ENCODE results near the gene SIPA1L3.

The SIPA1L3 gene

DNA sequence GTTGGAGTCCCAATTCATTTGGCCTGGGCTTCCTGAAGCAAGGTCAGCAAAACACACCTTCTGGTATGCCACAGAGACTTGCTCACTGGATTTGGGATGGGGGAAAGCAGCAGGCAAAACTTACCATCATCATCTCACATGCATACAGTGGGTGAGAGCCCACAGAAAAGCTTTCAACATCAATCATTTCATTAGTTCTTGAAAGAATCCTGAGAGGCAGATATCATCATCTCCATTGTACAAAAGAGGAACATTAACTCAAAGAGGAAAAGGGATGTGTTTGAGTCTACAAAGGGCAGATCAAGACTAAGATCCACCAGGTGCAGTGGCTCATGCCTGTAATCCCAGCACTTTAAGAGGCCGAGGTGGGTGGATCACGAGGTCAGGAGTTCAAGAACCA, 7.0 kb upstream of the SIPA1L3 start:
- Histone ChIP-seq H3K9ac (ENCODE audit: insufficient read length, low read depth) (no peak overlapping the region), H3K9me3 (ENCODE audit: insufficient read depth, low read length) (no peaks in the 10 kb centered on the region), H3K27me3 (ENCODE audit: insufficient read depth, insufficient read length) (no peaks in the 10 kb centered on the region), H3K36me3 (ENCODE audit: insufficient read depth, insufficient read length, low read length) (no peaks in the 10 kb centered on the region), H3K4me1 (ENCODE audit: insufficient read depth, insufficient read length) (no peaks in the 10 kb centered on the region), H3K4me3 (ENCODE audit: insufficient read length, low read depth) (no peak overlapping the region)
- no peak for DNase-seq (ENCODE audit: low read depth, low spot score)
- TF ChIP-seq YY1 (IDR thresholded peaks at IDR 0.05; ENCODE audit: insufficient read depth, insufficient read length) = no peak
- TF ChIP-seq ZNF274 (IDR thresholded peaks at IDR 0.05; ENCODE audit: low read depth, low read length) = no peak
- TF ChIP-seq SUZ12 (IDR thresholded peaks at IDR 0.05; ENCODE audit: extremely low read depth, insufficient read depth, insufficient read length) = no peak

DNA sequence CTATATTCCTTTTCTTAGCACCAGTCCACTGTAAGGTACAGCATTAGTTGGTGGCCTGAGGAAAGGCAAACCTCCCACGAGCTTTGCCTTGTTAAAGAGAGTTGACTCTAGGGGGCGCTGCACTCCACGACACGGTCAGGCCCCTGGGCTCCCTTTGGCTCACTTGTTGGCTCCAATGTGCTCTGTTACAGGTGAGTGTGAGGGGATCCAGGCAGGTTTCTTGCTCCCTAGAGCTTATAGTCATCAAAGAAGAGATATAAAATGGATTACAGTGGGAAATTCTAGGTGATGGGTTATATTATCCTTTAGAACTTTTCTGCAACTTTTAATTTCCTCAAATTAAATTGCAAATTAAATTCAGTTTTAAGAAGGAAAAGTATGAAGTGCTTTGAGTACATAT, 4.3 kb upstream of the SIPA1L3 start:
- H3K27me3 ChIP-seq (ENCODE audit: insufficient read depth, insufficient read length) = no peaks in the 10 kb centered on the region
- H3K4me1 ChIP-seq (ENCODE audit: insufficient read depth, insufficient read length) = no peaks in the 10 kb centered on the region
- no peak overlapping the region for H3K9ac ChIP-seq (ENCODE audit: insufficient read length, low read depth)
- H3K4me3 ChIP-seq (ENCODE audit: insufficient read length, low read depth) = no peak overlapping the region
- H3K9me3 ChIP-seq (ENCODE audit: insufficient read depth, low read length) = no peaks in the 10 kb centered on the region
- TF ChIP-seq ZNF274 (IDR thresholded peaks at IDR 0.05; ENCODE audit: low read depth, low read length) = no peak
- no peak for TF ChIP-seq SUZ12 (IDR thresholded peaks at IDR 0.05; ENCODE audit: extremely low read depth, insufficient read depth, insufficient read length)
- no peak for TF ChIP-seq YY1 (IDR thresholded peaks at IDR 0.05; ENCODE audit: insufficient read depth, insufficient read length)
- no peaks in the 10 kb centered on the region for H3K36me3 ChIP-seq (ENCODE audit: insufficient read depth, insufficient read length, low read length)
- DNase-seq (ENCODE audit: low read depth, low spot score) = peak; percentile 68

DNA sequence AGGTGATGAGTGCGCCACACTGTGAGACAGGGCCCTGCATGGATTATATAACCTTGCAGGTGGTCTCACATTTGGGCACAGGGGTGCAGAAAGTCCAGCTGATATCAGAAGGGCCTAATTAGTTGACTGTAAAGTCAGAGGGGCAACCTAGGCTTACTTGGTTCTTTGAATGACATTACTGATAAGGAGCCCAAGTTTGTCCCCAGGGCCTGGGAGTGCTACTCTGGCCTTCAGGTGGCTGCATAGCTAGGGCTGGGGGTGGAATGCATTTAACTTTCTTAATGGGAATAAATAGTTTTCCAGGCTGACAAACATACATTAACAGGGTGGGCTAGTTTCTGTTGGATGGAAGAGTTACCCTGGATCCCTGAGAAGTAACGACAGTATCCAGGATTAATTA, 3.9 kb upstream of the SIPA1L3 start:
- no peaks in the 10 kb centered on the region for H3K4me1 ChIP-seq (ENCODE audit: insufficient read depth, insufficient read length)
- DNase-seq (ENCODE audit: low read depth, low spot score) = no peak
- TF ChIP-seq YY1 (IDR thresholded peaks at IDR 0.05; ENCODE audit: insufficient read depth, insufficient read length) (no peak), SUZ12 (IDR thresholded peaks at IDR 0.05; ENCODE audit: extremely low read depth, insufficient read depth, insufficient read length) (no peak), ZNF274 (IDR thresholded peaks at IDR 0.05; ENCODE audit: low read depth, low read length) (no peak)
- no peaks in the 10 kb centered on the region for H3K9me3 ChIP-seq (ENCODE audit: insufficient read depth, low read length)
- H3K4me3 ChIP-seq (ENCODE audit: insufficient read length, low read depth) = no peak overlapping the region
- no peaks in the 10 kb centered on the region for H3K36me3 ChIP-seq (ENCODE audit: insufficient read depth, insufficient read length, low read length)
- H3K27me3 ChIP-seq (ENCODE audit: insufficient read depth, insufficient read length) = no peaks in the 10 kb centered on the region
- H3K9ac ChIP-seq (ENCODE audit: insufficient read length, low read depth) = no peak overlapping the region

DNA sequence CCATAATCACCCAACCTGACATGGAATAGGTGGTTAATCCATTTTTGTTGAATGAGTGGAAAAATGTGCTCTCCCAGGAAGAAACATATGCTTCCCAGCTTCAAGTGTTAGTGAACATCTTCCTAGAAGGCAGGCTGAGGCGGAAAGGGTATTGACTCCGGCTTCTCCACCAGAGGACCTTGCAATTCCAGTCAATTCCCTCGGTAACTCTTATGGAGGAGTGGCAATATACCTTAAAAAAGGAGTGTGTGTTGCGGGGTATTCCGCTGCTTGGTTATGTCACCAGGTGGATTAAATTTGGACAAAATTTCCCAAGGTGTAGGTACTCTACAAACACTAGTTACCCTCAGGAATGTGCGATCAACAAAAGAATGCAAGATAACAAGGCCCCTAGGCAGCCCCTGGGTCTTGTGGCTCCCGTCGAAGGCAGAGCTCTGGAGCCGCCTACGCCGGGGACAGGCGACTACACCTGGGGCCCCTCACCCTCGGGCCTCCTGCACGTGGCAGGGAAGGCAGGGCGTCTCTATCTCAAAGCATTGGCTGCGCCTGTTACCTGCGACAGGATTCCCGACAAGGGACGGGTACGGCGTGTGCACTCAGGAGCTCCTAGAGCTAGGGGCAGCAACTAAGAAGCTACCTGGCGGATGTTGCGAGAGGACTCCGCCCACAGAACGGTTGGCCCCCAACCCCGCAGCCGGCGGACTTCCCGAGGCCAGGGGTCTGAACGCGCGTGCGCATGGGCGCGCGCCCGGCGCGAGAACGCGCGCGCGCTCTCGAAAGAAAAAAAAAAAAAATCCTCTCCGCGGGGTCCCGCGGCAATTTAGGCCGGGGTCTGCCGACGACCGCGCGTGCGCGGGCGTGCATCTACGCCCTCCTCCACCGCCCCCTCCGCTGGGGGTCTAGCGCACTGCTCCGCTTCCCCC, 801 bp upstream of the SIPA1L3 start, which contains the start of gene WDR87:
WDR87 (minus strand) TSS at position 649 of the 923 bp plus-strand sequence. CDS start 8,355 bp downstream, outside the sequence.
- DNase-seq (ENCODE audit: low read depth, low spot score) = peak; percentile 61
- peak within 1 kb of the TSS; percentile 85 for H3K9ac ChIP-seq (ENCODE audit: insufficient read length, low read depth)
- no peaks in the 10 kb centered on the region for H3K4me1 ChIP-seq (ENCODE audit: insufficient read depth, insufficient read length)
- H3K36me3 ChIP-seq (ENCODE audit: insufficient read depth, insufficient read length, low read length) = no peaks in the 10 kb centered on the region
- H3K27me3 ChIP-seq (ENCODE audit: insufficient read depth, insufficient read length) = no peaks in the 10 kb centered on the region
- no peaks in the 10 kb centered on the region for H3K9me3 ChIP-seq (ENCODE audit: insufficient read depth, low read length)
- TF ChIP-seq SUZ12 (IDR thresholded peaks at IDR 0.05; ENCODE audit: extremely low read depth, insufficient read depth, insufficient read length) (no peak), YY1 (IDR thresholded peaks at IDR 0.05; ENCODE audit: insufficient read depth, insufficient read length) (no peak), ZNF274 (IDR thresholded peaks at IDR 0.05; ENCODE audit: low read depth, low read length) (no peak)
- peak within 1 kb of the TSS; percentile 84 for H3K4me3 ChIP-seq (ENCODE audit: insufficient read length, low read depth)

DNA sequence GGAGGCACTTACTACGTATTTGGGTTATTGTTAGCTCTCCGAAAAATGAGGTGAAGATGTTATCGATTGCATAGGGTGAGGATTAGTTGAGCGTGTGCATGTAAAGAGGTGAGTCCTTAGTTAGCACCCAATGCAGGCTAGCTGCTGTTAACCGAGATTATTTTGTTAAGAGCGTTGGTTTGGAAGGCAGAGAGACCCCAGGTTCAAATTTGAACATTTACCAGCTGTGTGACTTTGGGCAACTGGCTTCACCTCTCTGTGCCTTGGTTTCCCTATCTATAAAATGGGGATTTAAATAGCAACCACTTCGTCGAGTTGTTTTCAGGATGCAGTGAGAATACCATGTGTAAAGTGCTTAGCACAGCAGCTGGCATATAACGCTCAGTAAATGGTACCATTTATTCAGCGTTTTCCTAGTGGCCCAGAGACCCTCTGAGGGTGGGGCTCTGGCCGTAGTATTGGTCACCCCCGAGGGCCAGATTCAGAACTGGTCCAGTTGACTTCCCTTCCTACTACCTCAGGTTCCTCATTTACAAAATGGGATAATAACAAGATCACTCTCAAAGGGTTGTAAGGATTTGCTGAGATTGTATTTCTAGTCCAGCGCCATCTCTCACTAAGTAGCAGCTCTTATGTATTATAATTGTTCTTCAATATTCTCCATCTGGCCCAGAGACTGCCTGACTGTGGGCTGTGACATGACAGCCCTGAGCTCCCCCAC, 887 bp downstream of the SIPA1L3 start:
- DNase-seq (ENCODE audit: low read depth, low spot score) = no peak
- Histone ChIP-seq H3K36me3 (ENCODE audit: insufficient read depth, insufficient read length, low read length) (no peaks in the 10 kb centered on the region), H3K9ac (ENCODE audit: insufficient read length, low read depth) (peak overlapping the region; percentile 83), H3K4me3 (ENCODE audit: insufficient read length, low read depth) (peak overlapping the region; percentile 84), H3K4me1 (ENCODE audit: insufficient read depth, insufficient read length) (no peaks in the 10 kb centered on the region), H3K27me3 (ENCODE audit: insufficient read depth, insufficient read length) (no peaks in the 10 kb centered on the region), H3K9me3 (ENCODE audit: insufficient read depth, low read length) (no peaks in the 10 kb centered on the region)
- TF ChIP-seq SUZ12 (IDR thresholded peaks at IDR 0.05; ENCODE audit: extremely low read depth, insufficient read depth, insufficient read length) = no peak
- no peak for TF ChIP-seq YY1 (IDR thresholded peaks at IDR 0.05; ENCODE audit: insufficient read depth, insufficient read length)

DNA sequence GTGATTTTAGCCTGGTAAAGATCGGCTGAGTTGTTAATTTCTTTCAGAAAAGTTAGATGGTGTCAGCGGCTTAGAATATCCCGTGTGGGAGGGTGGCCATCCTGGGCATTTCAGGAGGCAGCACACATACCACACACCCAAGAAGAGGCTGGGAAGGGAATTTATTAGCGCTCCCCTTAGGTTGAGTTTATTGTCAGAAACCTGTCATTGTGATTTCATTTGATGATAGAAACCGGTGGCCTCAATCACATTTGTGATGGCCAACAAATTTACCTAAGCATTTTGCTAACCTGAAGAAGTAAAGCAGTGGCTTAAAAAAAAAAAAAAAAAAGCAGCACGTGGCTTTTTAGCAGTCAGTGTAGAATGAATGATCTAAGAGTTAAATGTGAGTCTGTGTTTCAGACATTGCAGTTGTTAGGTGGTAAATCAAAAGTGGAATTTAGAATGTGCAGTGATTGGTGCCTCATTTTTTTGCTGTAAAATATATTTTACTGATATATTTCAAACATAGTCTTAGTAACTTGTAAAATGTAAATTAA, 2.7 kb downstream of the SIPA1L3 start:
- no peak overlapping the region for H3K4me3 ChIP-seq (ENCODE audit: insufficient read length, low read depth)

DNA sequence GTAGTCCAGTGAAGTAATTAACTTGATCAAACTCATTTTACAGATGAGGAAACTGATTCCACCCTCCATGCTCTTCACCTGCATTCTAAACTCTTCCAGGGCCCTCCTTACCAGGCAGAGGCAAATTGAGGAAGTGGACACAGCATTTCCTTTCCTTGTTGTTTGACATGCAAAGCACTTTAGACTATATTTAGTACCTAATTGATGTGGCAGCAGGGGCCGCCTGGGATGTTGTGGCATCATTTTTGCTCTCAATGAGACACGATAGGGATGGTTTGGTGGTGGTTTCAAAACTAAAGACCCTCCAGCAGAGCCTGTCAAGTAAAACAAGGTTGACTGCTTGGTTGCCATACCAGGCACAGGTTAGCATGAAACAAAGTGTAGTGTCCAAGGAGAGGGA, 7.9 kb downstream of the SIPA1L3 start:
- TF ChIP-seq SUZ12 (IDR thresholded peaks at IDR 0.05; ENCODE audit: extremely low read depth, insufficient read depth, insufficient read length) (no peak), YY1 (IDR thresholded peaks at IDR 0.05; ENCODE audit: insufficient read depth, insufficient read length) (no peak), ZNF274 (IDR thresholded peaks at IDR 0.05; ENCODE audit: low read depth, low read length) (no peak)
- no peaks in the 10 kb centered on the region for H3K4me1 ChIP-seq (ENCODE audit: insufficient read depth, insufficient read length)
- no peak overlapping the region for H3K4me3 ChIP-seq (ENCODE audit: insufficient read length, low read depth)
- no peak for DNase-seq (ENCODE audit: low read depth, low spot score)
- no peaks in the 10 kb centered on the region for H3K9me3 ChIP-seq (ENCODE audit: insufficient read depth, low read length)
- no peaks in the 10 kb centered on the region for H3K27me3 ChIP-seq (ENCODE audit: insufficient read depth, insufficient read length)
- no peak overlapping the region for H3K9ac ChIP-seq (ENCODE audit: insufficient read length, low read depth)
- no peaks in the 10 kb centered on the region for H3K36me3 ChIP-seq (ENCODE audit: insufficient read depth, insufficient read length, low read length)

More for the DNA sequence above, 2.7 kb downstream of the SIPA1L3 start:
- H3K36me3 ChIP-seq (ENCODE audit: insufficient read depth, insufficient read length, low read length) = no peaks in the 10 kb centered on the region
- no peak for DNase-seq (ENCODE audit: low read depth, low spot score)
- no peaks in the 10 kb centered on the region for H3K9me3 ChIP-seq (ENCODE audit: insufficient read depth, low read length)
- H3K27me3 ChIP-seq (ENCODE audit: insufficient read depth, insufficient read length) = no peaks in the 10 kb centered on the region
- no peaks in the 10 kb centered on the region for H3K4me1 ChIP-seq (ENCODE audit: insufficient read depth, insufficient read length)
- TF ChIP-seq YY1 (IDR thresholded peaks at IDR 0.05; ENCODE audit: insufficient read depth, insufficient read length) (no peak), SUZ12 (IDR thresholded peaks at IDR 0.05; ENCODE audit: extremely low read depth, insufficient read depth, insufficient read length) (no peak), ZNF274 (IDR thresholded peaks at IDR 0.05; ENCODE audit: low read depth, low read length) (no peak)
- H3K9ac ChIP-seq (ENCODE audit: insufficient read length, low read depth) = no peak overlapping the region
